Hindlimb muscle (tissue), 1 donor: ENCODE data around the gene SACS. TPM values are rescaled to one million over a fixed set of nuclear protein-coding genes. Genes with fewer than 3 reads are reported as not detected.

Source experiments
- DNase-seq: peaks from one replicate; pipeline ENCODE4 v3.0.0-alpha.2; 2013
- polyA plus RNA-seq: library from polyadenylated mRNA; unstranded; fragments of 120-200 nt; gene quantifications from one replicate; pipeline ENCODE4 v1.2.1, GENCODE V29; 2013; ENCODE audit not compliant: insufficient read length

Gene SACS
- polyA plus RNA-seq, 1 donor = 42.9 TPM

DNA sequence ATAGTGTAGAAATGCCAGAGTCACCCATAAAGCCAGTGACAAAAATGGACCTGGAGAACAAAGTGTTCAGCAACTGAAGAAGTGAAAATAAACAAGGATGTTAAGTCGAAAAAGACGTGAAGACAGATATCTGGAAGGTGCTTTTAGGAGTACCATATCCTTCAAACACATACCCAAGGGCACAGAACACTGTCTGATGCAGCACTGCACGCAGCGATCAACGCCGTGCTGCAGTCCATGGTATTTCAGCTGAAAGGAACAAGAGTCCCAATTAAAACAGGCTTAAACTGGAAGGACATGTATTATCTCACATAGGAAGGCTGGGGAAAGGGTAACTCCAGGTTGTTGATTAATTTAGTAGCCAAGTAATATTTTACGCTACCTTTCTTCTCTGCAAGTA lies 144.5 kb downstream of the SACS start:
- no peak for DNase-seq

DNA sequence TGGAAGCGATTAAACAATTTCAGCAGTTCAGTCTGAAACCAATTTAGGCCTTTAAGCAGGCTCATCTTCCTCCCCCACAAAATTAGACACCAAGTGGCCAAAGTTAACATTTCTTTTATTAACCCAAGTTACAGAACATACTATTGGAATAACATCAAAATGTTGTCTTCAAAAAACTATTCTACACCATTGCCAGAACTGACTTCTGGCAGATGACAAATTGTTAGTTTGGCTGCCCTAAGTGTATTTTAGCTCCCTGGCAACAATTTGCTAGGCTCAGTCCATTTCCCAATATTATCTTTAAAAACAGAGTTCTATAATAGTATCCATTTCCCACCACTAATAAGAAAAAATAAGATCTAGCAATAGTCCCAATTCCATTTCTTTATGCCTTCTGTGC lies 144.9 kb downstream of the SACS start:
- peak; percentile 29 for DNase-seq

DNA sequence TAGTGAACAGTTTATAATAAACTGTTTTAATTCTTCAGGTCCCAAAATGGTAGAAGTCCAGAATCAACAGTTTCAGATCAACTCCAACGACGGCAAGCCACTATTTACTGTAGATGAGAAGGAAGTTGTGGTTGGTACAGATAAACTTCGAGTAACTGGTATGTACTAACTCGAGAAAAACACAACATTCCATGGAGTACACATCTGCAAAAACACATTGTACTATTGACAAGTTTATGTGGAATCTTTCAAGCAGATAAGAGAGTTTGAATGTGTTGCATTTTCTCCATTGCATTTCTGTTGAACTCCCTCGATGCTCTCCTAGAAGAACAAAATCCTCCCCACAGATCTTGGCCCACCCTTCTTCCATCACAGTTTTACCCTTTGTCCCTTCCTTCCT lies 154.2 kb downstream of the SACS start:
- DNase-seq = no peak

Other genes with a start within 250 kb of the SACS start
- 11.0 TPM for gene TNFRSF19, start 136.7 kb upstream of the SACS start, polyA plus RNA-seq